Suprapubic skin (tissue), 4 donors: ENCODE measurements around the gene LDLRAD4. TPM values are rescaled to one million over a fixed set of nuclear protein-coding genes. Genes with fewer than 3 reads are reported as not detected.

Experiments used
- DNase-seq, 2 donors: peaks; one replicate each; pipeline ENCODE4 v3.0.0-alpha.2; 2019; ENCODE audit warnings: low spot score in 2 of 2
- H3K27ac ChIP-seq: fragments of 200-600 bp; sonication (generic); one replicate; pipeline ENCODE4 v1.5.1; 2019
- H3K27me3 ChIP-seq: fragments of 200-600 bp; sonication (generic); one replicate; pipeline ENCODE4 v1.5.1; 2019
- H3K36me3 ChIP-seq: fragments of 200-600 bp; sonication (generic); one replicate; pipeline ENCODE4 v1.5.1; 2019
- H3K4me1 ChIP-seq: fragments of 200-600 bp; sonication (generic); one replicate; pipeline ENCODE4 v1.5.1; 2019
- H3K4me3 ChIP-seq: fragments of 200-600 bp; sonication (generic); one replicate; pipeline ENCODE4 v1.5.1; 2019; ENCODE audit warnings: mild to moderate bottlenecking
- H3K9me3 ChIP-seq: fragments of 200-600 bp; sonication (generic); one replicate; pipeline ENCODE4 v1.5.1; 2019
- EP300 ChIP-seq: sonication (generic); formaldehyde crosslinking; IDR thresholded peaks from one replicate; pipeline ENCODE4 v1.6.1; 2017; ENCODE audit warnings: antibody characterized with exemption
- POLR2A ChIP-seq, 2 donors: fragments of 450-650 bp; IDR thresholded peaks; one replicate each; pipeline ENCODE4 v1.6.1; 2017; ENCODE audit warnings: antibody characterized with exemption in 2 of 2, mild to moderate bottlenecking in 2 of 2, moderate library complexity in 2 of 2
- POLR2AphosphoS5 ChIP-seq, 3 donors: sonication (generic); formaldehyde crosslinking; IDR thresholded peaks; one replicate each; pipeline ENCODE4 v1.6.1; 2017; ENCODE audit warnings: antibody characterized with exemption in 3 of 3
- WGBS: methylation state at CpG from one replicate; pipeline ENCODE4 v1.1.5; 2018; 5-methylcytosine and 5-hydroxymethylcytosine counted together
- total RNA-seq, 4 donors: library from RNA; depleted of rRNA; stranded (reverse); fragments of >200 nt; gene quantifications; one replicate each; pipeline ENCODE4 v1.1.0, GENCODE V29; 2016
- TF ChIP-seq, protein P1 (sequence below), 2 donors: fragments of 200-600 bp in 1 of 2; fragments of 450-650 bp in 1 of 2; sonication (generic) in 1 of 2; IDR thresholded peaks; one replicate each; pipeline ENCODE4 v1.5.1; 2016 to 2019; ENCODE audit warnings: antibody characterized with exemption in 2 of 2, mild to moderate bottlenecking in 1 of 2, moderate library complexity in 1 of 2

LDLRAD4 gene
- total RNA-seq, 4 donors from 2014 or later: 10.1 to 31.6 (median 15.1) TPM

- H3K4me1 ChIP-seq: no peaks in the 10 kb centered on the region
- no peaks in the 10 kb centered on the region for H3K9me3 ChIP-seq
- 92% methylated on average over 4 of the region's 4 CpGs for WGBS
- H3K4me3 ChIP-seq: no peak overlapping the region
- H3K27me3 ChIP-seq: no peaks in the 10 kb centered on the region
- DNase-seq: no peak
- TF ChIP-seq, protein P1, sequence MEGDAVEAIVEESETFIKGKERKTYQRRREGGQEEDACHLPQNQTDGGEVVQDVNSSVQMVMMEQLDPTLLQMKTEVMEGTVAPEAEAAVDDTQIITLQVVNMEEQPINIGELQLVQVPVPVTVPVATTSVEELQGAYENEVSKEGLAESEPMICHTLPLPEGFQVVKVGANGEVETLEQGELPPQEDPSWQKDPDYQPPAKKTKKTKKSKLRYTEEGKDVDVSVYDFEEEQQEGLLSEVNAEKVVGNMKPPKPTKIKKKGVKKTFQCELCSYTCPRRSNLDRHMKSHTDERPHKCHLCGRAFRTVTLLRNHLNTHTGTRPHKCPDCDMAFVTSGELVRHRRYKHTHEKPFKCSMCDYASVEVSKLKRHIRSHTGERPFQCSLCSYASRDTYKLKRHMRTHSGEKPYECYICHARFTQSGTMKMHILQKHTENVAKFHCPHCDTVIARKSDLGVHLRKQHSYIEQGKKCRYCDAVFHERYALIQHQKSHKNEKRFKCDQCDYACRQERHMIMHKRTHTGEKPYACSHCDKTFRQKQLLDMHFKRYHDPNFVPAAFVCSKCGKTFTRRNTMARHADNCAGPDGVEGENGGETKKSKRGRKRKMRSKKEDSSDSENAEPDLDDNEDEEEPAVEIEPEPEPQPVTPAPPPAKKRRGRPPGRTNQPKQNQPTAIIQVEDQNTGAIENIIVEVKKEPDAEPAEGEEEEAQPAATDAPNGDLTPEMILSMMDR (IDR thresholded peaks at IDR 0.05): no peak
- no peak for TF ChIP-seq EP300
- TF ChIP-seq POLR2AphosphoS5 (IDR thresholded peaks at IDR 0.05): no peak
- TF ChIP-seq POLR2A (IDR thresholded peaks at IDR 0.05): no peak
- H3K36me3 ChIP-seq: no peaks in the 10 kb centered on the region
- H3K27ac ChIP-seq: no peak overlapping the region
These were observed 31.1 kb upstream of the LDLRAD4 start for GRCh38 chr18:13187498-13187897.

GRCh38 chr18:13191031-13191430 lies 27.5 kb upstream of the LDLRAD4 start:
- Histone ChIP-seq H3K27me3 (no peaks in the 10 kb centered on the region), H3K27ac (no peak overlapping the region), H3K4me3 (no peak overlapping the region), H3K4me1 (no peaks in the 10 kb centered on the region), H3K9me3 (no peaks in the 10 kb centered on the region), H3K36me3 (no peaks in the 10 kb centered on the region)
- DNase-seq: no peak
- 58% methylated on average over 3 of the region's 3 CpGs for WGBS
- TF ChIP-seq POLR2A (IDR thresholded peaks at IDR 0.05): no peak
- no peak for TF ChIP-seq EP300
- no peak for TF ChIP-seq POLR2AphosphoS5 (IDR thresholded peaks at IDR 0.05)
- TF ChIP-seq, protein P1 (IDR thresholded peaks at IDR 0.05): no peak

- H3K4me1 ChIP-seq: no peaks in the 10 kb centered on the region
- 37% methylated on average over 7 of the region's 7 CpGs for WGBS
- H3K27me3 ChIP-seq: no peaks in the 10 kb centered on the region
- no peaks in the 10 kb centered on the region for H3K9me3 ChIP-seq
- no peaks in the 10 kb centered on the region for H3K36me3 ChIP-seq
- no peak for DNase-seq
- TF ChIP-seq POLR2AphosphoS5 (IDR thresholded peaks at IDR 0.05) (no peak), POLR2A (IDR thresholded peaks at IDR 0.05) (no peak)
- TF ChIP-seq, protein P1 (IDR thresholded peaks at IDR 0.05): no peak
- H3K4me3 ChIP-seq: no peak overlapping the region
- H3K27ac ChIP-seq: no peak overlapping the region
These were observed 26.8 kb upstream of the LDLRAD4 start for GRCh38 chr18:13191779-13192178.

DNA sequence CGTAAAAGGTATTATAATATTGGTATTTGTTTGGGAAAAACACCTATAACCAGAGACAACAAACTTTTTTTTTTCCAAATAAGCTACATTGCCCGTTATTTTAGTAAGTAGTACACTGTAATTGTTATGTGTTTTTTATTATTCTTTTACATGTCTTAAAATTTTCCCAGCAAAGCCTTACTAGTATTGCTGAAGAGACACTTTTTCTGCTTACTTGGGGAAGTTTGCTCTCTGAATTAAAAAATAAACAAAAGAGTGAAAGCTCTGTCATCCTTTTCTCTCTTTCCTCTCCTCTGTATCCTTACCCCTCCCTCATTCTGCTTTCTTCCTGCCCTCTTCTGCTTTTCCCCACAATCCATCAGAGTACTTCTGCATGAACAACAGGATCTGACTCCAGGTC lies 25.6 kb upstream of the LDLRAD4 start:
- H3K27ac ChIP-seq: no peak overlapping the region
- H3K27me3 ChIP-seq: no peaks in the 10 kb centered on the region
- no peaks in the 10 kb centered on the region for H3K9me3 ChIP-seq
- H3K4me3 ChIP-seq: no peak overlapping the region
- no peaks in the 10 kb centered on the region for H3K36me3 ChIP-seq
- no peak for DNase-seq
- H3K4me1 ChIP-seq: no peaks in the 10 kb centered on the region
- TF ChIP-seq EP300 (no peak), POLR2A (IDR thresholded peaks at IDR 0.05) (no peak)
- TF ChIP-seq, protein P1 (IDR thresholded peaks at IDR 0.05): no peak
- WGBS: 78% methylated on average over 2 of the region's 2 CpGs

GRCh38 chr18:13194239-13194638 lies 24.3 kb upstream of the LDLRAD4 start:
- 37% methylated on average over 2 of the region's 2 CpGs for WGBS
- Histone ChIP-seq H3K36me3 (no peaks in the 10 kb centered on the region), H3K27ac (no peak overlapping the region), H3K27me3 (no peaks in the 10 kb centered on the region), H3K4me1 (no peaks in the 10 kb centered on the region), H3K9me3 (no peaks in the 10 kb centered on the region), H3K4me3 (no peak overlapping the region)
- no peak for DNase-seq
- TF ChIP-seq POLR2AphosphoS5 (IDR thresholded peaks at IDR 0.05) (no peak), EP300 (no peak), POLR2A (IDR thresholded peaks at IDR 0.05) (no peak)
- TF ChIP-seq, protein P1 (IDR thresholded peaks at IDR 0.05): no peak
